KBM-7 (cell line): ENCODE results near the gene PRPF6.

ENCODE experiments used
- DNase-seq: peaks from one replicate; pipeline ENCODE4 v3.0.0-alpha.2; 2015
- in situ Hi-C: fragments of 300-500 bp; cut with MboI; formaldehyde crosslinking; loops from 2 replicates; pipeline ENCODE4 v1.14.3; 2020; ENCODE audit warnings: low sequenced_read_pairs, low pct_unique_long_range_greater_than_20kb, mixed read lengths

PRPF6 gene

DNA sequence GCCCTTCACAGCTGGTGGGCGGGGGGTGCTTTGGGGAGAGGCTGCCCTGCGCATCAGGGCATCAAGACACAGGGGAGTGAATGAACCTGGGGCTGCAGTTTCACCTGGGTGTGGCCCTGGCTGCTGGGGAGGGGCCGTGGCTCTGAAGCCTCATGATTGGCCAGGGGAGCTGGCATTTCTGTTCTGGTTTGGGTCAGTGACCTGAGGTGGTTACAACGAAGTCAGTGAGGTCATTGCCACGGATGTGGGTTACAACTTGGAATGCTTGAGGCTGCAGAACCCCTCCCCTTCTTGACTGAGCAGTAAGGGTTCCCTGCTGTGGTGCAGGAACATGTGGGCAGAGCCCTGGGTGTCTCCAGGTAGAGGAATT is 85.0 kb downstream of the PRPF6 start:
- DNase-seq, result peak; percentile 63

GRCh38 chr20:64067005-64067632 is 86.2 kb downstream of the PRPF6 start:
- no peak for DNase-seq
- in situ Hi-C loops, result no loop called here

More for the DNA sequence above, 85.0 kb downstream of the PRPF6 start:
- in situ Hi-C loops, result no loop called here

DNA sequence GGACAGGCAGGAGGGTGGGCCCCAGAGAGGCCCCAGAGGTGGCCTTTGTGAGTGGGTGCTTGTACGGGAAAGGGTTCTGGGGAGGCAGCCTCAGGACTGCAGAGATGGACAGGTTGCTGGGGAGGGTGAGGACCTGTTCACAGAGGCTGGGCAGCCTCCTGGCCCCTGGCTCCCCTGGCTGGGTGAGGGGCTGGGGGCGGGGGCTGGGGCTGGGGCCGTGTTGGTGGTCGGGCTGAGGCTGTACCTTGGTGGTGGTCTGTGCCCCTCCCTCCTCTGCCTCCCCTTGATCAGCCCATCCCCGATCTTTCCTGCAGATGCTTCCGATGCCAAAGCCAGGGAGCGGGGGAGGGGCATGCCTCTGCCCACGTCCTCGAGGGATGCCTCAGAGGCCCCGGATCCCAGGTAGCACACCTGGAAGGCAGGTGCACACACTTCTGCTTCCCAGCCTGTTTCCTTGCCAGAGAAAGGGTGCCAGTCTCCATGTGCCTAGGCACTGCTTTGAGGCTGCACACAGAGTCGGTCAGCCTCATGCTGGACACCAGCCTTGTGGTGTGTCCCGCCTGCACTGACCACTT is 86.9 kb downstream of the PRPF6 start:
- in situ Hi-C loops, result no loop called here
- no peak for DNase-seq

DNA sequence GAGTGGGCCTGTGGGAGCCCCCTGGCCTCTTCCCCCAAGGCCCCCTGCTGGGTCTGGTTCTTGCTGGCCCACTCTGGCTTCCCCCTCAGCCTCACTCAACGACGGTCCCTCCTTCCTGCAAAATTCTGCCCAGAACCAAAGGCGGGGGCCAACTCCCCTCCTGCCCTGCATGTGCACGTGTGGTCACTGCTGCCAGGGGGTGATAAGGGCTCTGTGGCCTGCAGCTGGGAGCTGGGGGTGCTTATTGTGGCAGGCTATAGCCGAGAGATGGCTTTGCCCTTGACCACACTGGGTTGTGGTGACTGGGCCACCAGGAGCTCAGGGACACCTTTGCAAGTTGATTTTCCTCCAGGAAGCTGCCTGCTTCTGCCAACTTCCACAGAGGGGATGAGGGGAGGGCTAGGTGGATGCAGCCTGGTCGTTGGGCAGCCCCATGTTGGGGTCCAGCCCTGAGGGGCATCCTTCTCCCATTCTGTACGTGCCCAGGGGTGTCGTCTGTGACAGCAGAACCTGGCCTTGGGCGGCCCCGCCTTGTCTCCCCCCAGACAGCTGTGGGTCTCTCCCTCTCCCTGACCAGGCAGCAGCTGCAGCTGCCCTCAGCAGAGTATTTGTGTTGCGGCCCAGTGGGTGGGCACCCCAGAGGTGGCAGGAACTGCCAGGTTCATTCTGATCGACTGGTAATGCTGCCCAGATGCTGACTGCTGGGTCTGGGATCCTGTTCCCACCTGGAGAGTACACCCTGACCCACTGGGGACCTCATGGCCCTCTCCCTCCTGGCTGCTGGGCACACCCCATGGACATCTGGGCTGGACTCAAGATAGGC is 87.7 kb downstream of the PRPF6 start:
- DNase-seq, result no peak
- in situ Hi-C loops, result no loop called here

- in situ Hi-C loops, result no loop called here
- no peak for DNase-seq
These were observed 88.3 kb downstream of the PRPF6 start for GRCh38 chr20:64069209-64069613.

GRCh38 chr20:64069614-64070243 is 88.8 kb downstream of the PRPF6 start:
- in situ Hi-C loops, result no loop called here
- no peak for DNase-seq

- in situ Hi-C loops, result no loop called here
- DNase-seq, result no peak
These were observed 89.5 kb downstream of the PRPF6 start for GRCh38 chr20:64070244-64070993.

- no peak for DNase-seq
- in situ Hi-C loops, result no loop called here
These were observed 90.7 kb downstream of the PRPF6 start for GRCh38 chr20:64071341-64072332.

DNA sequence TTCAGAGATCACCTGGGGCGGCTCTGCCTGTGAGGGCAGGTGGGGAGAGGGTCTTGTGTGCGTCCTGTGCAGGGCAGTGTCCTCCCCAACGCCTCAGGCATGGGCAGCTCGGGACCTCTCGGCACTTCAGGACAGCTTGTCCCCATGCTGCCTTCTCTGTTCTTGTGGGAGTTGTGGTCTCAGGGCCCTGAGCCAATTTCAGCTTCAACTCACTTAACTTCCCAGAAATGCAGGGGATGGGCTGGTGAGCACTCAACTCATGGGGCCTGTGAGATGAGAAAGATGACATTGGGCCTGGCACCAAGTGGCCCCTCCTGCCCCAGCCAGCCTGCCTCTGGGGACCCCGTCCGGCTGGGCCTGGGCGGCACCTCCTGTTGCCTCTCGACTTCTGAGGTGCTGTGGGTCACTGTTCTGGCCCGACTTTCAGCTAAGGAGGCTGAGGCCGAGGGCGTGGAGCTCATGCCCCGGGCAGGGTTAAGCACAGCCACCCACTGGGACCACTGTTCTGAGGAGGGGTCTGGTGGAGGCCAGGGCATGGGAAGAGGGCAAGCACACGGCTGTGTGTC is 91.6 kb downstream of the PRPF6 start:
- peak; percentile 60 for DNase-seq
- in situ Hi-C loops, result no loop called here

- DNase-seq, result no peak
- in situ Hi-C loops, result no loop called here
These were observed 92.7 kb downstream of the PRPF6 start for GRCh38 chr20:64073476-64074183.

DNA sequence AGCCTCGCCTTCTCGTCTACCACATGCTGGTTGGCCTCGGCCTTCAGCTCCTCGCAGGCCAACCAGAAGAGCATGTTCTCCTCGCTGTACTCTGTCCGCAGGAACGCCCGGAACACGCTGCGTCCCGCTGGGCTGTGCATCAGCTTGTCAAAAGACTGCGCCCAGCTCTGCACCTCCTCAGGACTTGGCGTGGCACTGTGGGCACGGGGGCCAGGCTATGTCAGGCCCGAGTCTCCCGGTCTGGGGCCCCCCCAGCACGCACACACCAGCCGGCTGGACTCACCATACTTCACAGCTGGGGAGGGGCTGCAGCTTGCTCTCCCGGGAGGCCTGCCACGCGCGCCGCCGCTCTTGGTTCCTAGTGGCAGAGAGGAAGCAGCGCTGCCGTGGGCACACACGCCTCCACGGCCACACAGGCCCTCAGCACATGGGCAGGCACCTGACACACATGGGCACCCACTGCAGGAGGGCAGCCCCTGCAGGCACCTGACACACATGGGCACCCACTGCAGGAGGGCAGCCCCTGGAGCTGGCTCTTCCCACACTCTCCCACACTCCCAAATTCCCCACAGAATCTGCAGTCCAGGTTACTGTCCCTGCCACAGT is 93.4 kb downstream of the PRPF6 start:
- no peak for DNase-seq
- in situ Hi-C loops, result no loop called here

GRCh38 chr20:64074963-64075362 is 94.0 kb downstream of the PRPF6 start:
- in situ Hi-C loops, result no loop called here
- no peak for DNase-seq

GRCh38 chr20:64075556-64075955 is 94.6 kb downstream of the PRPF6 start:
- DNase-seq, result no peak
- in situ Hi-C loops, result no loop called here

- DNase-seq, result no peak
- in situ Hi-C loops, result no loop called here
These were observed 95.4 kb downstream of the PRPF6 start for GRCh38 chr20:64076061-64076997.

GRCh38 chr20:64077094-64077493 is 96.2 kb downstream of the PRPF6 start:
- in situ Hi-C loops, result no loop called here
- DNase-seq, result peak; percentile 73

GRCh38 chr20:64077541-64077875 is 96.6 kb downstream of the PRPF6 start:
- DNase-seq, result no peak
- in situ Hi-C loops, result no loop called here
